OCI-LY1 (cell line): ENCODE results near the gene ATG4D.

Experiments used
- H2AFZ ChIP-seq: fragments of 200-600 bp; sonication (generic), shearing (Covaris generic); 2 replicates; pipeline ENCODE4 v1.6.0; 2014; ENCODE audit warnings: antibody characterized with exemption, mild to moderate bottlenecking, low read length
- H3F3A ChIP-seq: fragments of 200-600 bp; sonication (generic), shearing (Covaris generic); 2 replicates; pipeline ENCODE4 v1.6.0; 2014; ENCODE audit warnings: mild to moderate bottlenecking, antibody characterized with exemption, low read length, moderate library complexity; ENCODE audit not compliant: insufficient read depth
- H3K27ac ChIP-seq: fragments of 200-600 bp; sonication (generic); 2 replicates; pipeline ENCODE4 v1.5.1; 2014; ENCODE audit warnings: low read length, mixed run types, mild to moderate bottlenecking, low read depth; ENCODE audit not compliant: poor library complexity, severe bottlenecking
- H3K27me3 ChIP-seq: fragments of 200-600 bp; sonication (generic); 2 replicates; pipeline ENCODE4 v1.6.0; 2014; ENCODE audit warnings: antibody characterized with exemption, mild to moderate bottlenecking, low read length, moderate library complexity; ENCODE audit not compliant: insufficient read depth
- H3K36me3 ChIP-seq: fragments of 200-600 bp; sonication (generic); 2 replicates; pipeline ENCODE4 v1.6.1; 2014; ENCODE audit warnings: mild to moderate bottlenecking, antibody characterized with exemption, low read length, moderate library complexity, mixed read lengths; ENCODE audit not compliant: insufficient read depth
- H3K4me1 ChIP-seq: fragments of 200-600 bp; sonication (generic); 2 replicates; pipeline ENCODE4 v1.5.1; 2014; ENCODE audit warnings: mild to moderate bottlenecking, low read length, moderate library complexity; ENCODE audit not compliant: insufficient read depth, severe bottlenecking
- H3K4me2 ChIP-seq: fragments of 200-600 bp; sonication (generic), shearing (Covaris generic); 2 replicates; pipeline ENCODE4 v1.6.1; 2014; ENCODE audit warnings: low read length
- H3K4me3 ChIP-seq: fragments of 200-600 bp; sonication (generic); 2 replicates; pipeline ENCODE4 v1.5.1; 2014; ENCODE audit warnings: low read length, low read depth, mild to moderate bottlenecking, mixed read lengths; ENCODE audit not compliant: poor library complexity, severe bottlenecking
- H3K79me2 ChIP-seq: fragments of 200-600 bp; shearing (Covaris generic); 2 replicates; pipeline ENCODE4 v1.6.1; 2016; ENCODE audit warnings: mixed run types, low read length, mixed read lengths; ENCODE audit not compliant: insufficient read depth
- H3K9ac ChIP-seq: fragments of 200-600 bp; sonication (generic), shearing (Covaris generic); 2 replicates; pipeline ENCODE4 v1.6.1; 2014; ENCODE audit warnings: mild to moderate bottlenecking, low read length, mixed read lengths
- H3K9me2 ChIP-seq: fragments of 200-600 bp; sonication (generic), shearing (Covaris generic); 2 replicates; pipeline ENCODE4 v1.6.1; 2014; ENCODE audit warnings: low read depth, mild to moderate bottlenecking, low read length, mixed read lengths
- H3K9me3 ChIP-seq: fragments of 200-600 bp; shearing (Covaris generic); 2 replicates; pipeline ENCODE4 v1.6.1; 2014; ENCODE audit warnings: low read length, mixed read lengths
- H4K20me1 ChIP-seq: fragments of 200-600 bp; sonication (generic), shearing (Covaris generic); 2 replicates; pipeline ENCODE4 v1.6.0; 2016; ENCODE audit warnings: mild to moderate bottlenecking, low read length; ENCODE audit not compliant: insufficient read depth
- CTCF ChIP-seq: fragments of 200-600 bp; sonication (generic), shearing (Covaris generic); IDR thresholded peaks from 2 replicates; pipeline ENCODE4 v1.5.1; 2017; ENCODE audit warnings: mild to moderate bottlenecking, antibody characterized with exemption, low read length, moderate library complexity, mixed read lengths
- EZH2 ChIP-seq: fragments of 200-600 bp; sonication (generic), shearing (Covaris generic); IDR thresholded peaks from 2 replicates; pipeline ENCODE4 v1.8.0; 2017; ENCODE audit warnings: borderline replicate concordance, mixed run types, mild to moderate bottlenecking, antibody characterized with exemption, low read length, moderate library complexity, mixed read lengths

Gene ATG4D

DNA sequence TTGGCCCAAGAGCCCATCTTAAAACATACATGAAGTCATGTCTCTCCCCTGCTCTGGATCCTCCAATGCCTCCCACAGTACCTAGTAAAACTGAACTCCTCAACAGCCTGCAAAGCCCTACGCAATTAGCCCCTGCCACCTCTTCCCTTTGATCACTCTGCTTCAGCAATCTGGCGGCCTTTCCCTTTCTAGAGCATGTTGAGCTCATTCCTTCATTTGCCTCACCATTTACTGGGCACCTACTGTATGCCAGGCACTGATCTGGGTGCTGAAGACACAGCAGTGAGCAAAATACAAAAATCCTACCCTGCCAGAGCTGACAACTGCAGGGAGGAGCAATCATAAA is 43.5 kb upstream of the ATG4D start:
- peaks cover 21% of the 10 kb centered on the region for H3K4me1 ChIP-seq
- H3K9me2 ChIP-seq: no peaks in the 10 kb centered on the region
- no peak overlapping the region for H3K4me2 ChIP-seq
- H2AFZ ChIP-seq: no peak overlapping the region
- no peaks in the 10 kb centered on the region for H3K9me3 ChIP-seq
- H3K27ac ChIP-seq: no peak overlapping the region
- H3K36me3 ChIP-seq: peaks cover 51% of the 10 kb centered on the region
- no peak overlapping the region for H3K4me3 ChIP-seq
- H3K9ac ChIP-seq: no peak overlapping the region
- H4K20me1 ChIP-seq: no peaks in the 10 kb centered on the region
- no peaks in the 10 kb centered on the region for H3F3A ChIP-seq
- TF ChIP-seq CTCF (no peak), EZH2 (no peak)
- peaks cover 20% of the 10 kb centered on the region for H3K79me2 ChIP-seq
- H3K27me3 ChIP-seq: no peaks in the 10 kb centered on the region

DNA sequence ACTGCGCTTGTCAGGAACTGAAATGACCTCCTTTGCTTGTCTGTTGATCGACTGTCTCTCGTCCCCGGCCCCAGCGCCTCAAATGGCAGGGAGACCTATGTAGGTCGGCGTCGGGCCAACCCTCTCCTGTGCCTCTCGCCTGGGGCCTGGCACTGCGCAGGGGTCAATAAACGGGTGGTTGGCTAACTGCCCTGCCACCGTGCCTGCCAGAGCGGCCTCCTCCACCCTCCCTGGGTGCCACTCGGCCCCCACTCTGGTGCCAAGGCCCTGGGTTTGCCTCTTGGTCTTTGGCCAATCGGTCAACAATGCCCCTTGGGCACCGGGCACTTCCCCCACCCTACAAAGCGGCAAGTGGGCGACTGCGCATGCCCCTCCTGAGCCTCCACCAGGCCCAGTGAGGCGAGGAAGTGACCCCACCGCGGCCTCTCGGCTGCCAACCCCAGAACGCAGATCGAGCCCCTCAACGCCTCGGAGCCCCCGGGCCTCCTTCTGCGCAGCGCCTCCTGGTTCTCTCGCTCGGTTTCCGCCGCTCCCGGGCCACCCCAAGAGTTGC is 41.7 kb upstream of the ATG4D start:
- H3K27ac ChIP-seq: peak overlapping the region; percentile 77
- H2AFZ ChIP-seq: no peak overlapping the region
- H3K9me3 ChIP-seq: no peaks in the 10 kb centered on the region
- H3K27me3 ChIP-seq: no peaks in the 10 kb centered on the region
- H3K36me3 ChIP-seq: peaks cover 34% of the 10 kb centered on the region
- H3K9me2 ChIP-seq: no peaks in the 10 kb centered on the region
- H3F3A ChIP-seq: no peaks in the 10 kb centered on the region
- H3K79me2 ChIP-seq: peaks cover 20% of the 10 kb centered on the region
- TF ChIP-seq EZH2: no peak
- TF ChIP-seq CTCF: no peak
- peaks cover 21% of the 10 kb centered on the region for H3K4me1 ChIP-seq
- H3K4me2 ChIP-seq: peak overlapping the region; percentile 84
- H4K20me1 ChIP-seq: no peaks in the 10 kb centered on the region
- H3K4me3 ChIP-seq: peak overlapping the region; percentile 89
- H3K9ac ChIP-seq: peak overlapping the region; percentile 98

DNA sequence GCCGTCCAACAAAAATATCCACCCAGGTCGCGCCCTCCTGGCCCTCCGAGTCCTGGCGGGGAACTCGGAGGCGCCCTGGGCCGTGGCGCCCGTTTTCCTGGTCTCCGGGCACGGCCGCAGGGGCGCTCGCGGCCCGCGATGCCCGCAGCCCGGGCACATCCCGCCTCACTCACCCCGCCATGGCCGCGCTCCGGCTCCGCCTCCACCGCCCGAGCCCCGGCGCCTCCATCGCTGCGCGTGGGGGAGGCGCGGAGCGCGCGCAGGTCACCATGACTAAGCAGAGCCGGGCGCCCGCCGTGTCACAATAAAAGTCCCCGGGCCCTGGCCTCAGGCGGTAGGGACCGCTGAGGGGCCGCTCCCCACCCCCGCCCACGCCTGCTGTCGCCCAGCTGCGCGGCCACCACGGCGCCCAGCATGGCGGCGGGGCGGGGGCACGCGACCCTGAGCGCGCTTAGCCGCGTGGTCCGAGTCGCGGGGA is 41.1 kb upstream of the ATG4D start:
- TF ChIP-seq CTCF: no peak
- TF ChIP-seq EZH2: no peak
- Histone ChIP-seq H3K4me3 (peak overlapping the region; percentile 89), H3K9ac (peak overlapping the region; percentile 98), H3F3A (no peaks in the 10 kb centered on the region), H3K4me2 (peak overlapping the region; percentile 84), H3K27me3 (no peaks in the 10 kb centered on the region), H2AFZ (no peak overlapping the region), H3K9me3 (no peaks in the 10 kb centered on the region), H4K20me1 (no peaks in the 10 kb centered on the region), H3K27ac (peak overlapping the region; percentile 77), H3K36me3 (peaks cover 29% of the 10 kb centered on the region), H3K79me2 (peaks cover 20% of the 10 kb centered on the region), H3K4me1 (peaks cover 21% of the 10 kb centered on the region), H3K9me2 (no peaks in the 10 kb centered on the region)
